ENCODE measurements around the gene CENPV.

CENPV gene

GRCh38 chr17:16358394-16358793, 5.1 kb upstream of the CENPV start:
- DNase-seq: no peak

GRCh38 chr17:16354585-16354984, 1.3 kb upstream of the CENPV start:
- no peak for DNase-seq

GRCh38 chr17:16352667-16353316, 477 bp downstream of the CENPV start:
- no peak for DNase-seq

- no peak for DNase-seq
Measured at GRCh38 chr17:16352303-16352666, 984 bp downstream of the CENPV start.

DNA sequence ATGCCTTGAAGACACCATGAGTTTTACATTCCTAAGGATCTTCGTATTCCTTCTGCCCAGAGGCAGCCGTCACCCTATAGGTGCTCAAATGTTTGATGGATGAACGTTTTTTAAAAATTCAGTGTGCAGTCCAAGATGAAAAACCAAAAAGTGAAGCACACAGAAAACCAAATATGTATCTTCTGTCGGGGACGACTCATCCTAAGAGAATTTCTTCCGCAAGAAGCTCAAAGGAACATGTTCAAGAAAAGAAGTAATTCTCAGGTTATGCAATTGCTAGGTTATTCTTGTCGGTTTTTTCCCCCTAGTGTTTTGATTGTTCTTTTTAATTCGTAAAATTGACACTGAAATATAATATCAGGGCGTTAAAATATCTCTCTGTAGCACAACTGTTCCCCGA, 1.4 kb downstream of the CENPV start:
- DNase-seq: peak; percentile 51

GRCh38 chr17:16349431-16349830, 3.8 kb downstream of the CENPV start:
- no peak for DNase-seq

DNA sequence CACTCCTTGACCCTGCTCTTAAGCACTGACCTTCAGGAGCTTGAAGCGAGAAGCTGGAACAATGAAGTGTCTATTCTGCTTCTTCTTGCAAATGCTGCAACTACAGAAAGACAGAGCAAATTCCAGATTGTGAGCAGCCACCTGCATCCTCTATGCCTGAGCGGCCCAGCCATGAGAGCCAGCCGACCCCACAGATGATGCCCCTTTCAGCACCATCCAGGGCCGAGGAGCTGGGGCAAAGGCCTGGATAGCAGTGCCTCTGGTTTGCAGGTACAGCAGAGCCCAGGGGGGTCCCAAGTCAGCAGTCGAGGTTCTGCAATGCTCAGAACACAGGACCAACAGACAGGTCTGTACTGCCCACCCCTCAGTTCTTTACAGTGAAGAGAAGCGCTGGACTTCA, 4.7 kb downstream of the CENPV start:
- no peak for DNase-seq

DNA sequence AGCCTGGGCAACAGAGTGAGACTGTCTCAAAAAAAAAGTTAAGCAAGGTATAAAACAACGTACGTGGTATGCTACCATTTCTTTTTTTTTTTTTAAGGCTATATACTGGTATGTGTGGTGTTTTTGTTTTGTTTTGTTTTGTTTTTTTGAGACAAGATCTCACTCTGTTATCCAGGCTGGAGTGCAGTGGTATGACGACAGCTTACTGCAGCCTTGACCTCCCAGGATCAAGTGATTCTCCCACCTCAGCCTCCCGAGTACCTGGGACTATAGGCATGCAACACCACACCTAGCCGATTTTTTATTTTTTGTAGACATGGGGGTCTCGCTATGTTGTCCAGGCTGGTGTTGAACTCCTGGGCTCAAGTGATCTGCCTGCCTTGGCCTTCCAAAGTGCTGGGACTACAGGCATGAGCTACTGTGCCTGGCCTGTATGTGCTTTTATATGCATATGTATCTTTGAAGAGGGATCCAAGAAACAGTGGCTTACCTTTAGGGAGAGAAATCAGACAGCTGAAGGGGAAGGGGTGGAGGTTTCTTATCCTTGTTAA, 6.5 kb downstream of the CENPV start:
- DNase-seq: no peak

DNA sequence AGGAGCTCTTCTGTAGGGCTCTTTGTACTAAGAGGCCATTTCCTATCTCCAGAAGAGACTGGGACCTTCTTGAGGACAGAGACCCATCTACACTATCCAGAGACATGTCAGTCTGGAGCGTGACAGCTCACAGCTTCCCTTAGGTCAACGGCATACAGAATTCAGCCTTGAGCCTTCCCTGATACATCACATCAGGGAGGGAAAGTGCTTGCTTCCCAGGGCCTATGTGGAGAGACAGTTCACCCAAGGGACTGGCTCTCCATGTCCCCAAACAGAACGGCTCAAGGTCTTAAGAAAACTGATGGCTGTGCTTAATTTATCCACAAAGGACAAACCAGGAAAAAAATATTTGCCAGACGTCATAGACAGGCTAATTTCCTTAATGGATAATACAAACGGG, 7.7 kb downstream of the CENPV start:
- no peak for DNase-seq

DNA sequence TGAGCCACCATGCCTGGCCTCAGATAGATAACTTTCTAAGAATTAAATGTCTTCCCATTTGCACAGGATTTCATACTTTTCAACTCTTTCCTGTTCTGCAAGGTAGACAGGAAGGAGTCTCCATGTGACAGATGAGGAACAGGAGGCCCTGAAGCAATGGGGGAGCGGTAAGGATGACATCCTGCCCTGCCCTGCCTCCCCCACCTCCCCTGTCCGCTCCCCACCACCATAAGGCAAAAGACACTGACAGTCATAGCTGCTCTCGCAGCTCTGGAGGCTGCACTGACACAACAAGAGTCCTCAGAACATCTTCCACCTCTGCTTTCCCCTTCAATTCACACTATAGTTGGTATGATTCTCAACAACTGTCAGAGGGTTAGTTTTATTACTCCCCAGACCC, 9.7 kb downstream of the CENPV start:
- no peak for DNase-seq

DNA sequence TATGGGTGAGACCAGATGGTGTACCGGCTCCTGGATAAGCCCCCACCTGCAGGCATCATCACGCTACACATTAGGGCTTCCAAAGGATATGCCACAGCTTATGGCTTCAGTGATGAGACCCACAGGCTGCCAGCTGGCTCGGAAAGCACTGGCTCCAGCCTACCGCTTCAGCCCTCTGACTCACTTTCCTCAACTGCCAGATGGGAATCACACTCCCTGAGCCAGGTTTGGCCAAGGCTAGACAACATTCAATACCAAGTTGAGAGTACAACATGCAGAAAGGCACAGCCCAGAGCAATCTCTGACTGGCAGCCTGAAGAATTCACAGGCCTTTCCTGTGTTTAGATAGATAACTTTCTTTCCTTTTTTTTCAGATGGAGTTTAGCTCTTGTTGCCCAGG, 10.3 kb downstream of the CENPV start:
- peak; percentile 62 for DNase-seq

GRCh38 chr17:16339959-16340358, 13.3 kb downstream of the CENPV start:
- no peak for DNase-seq

DNA sequence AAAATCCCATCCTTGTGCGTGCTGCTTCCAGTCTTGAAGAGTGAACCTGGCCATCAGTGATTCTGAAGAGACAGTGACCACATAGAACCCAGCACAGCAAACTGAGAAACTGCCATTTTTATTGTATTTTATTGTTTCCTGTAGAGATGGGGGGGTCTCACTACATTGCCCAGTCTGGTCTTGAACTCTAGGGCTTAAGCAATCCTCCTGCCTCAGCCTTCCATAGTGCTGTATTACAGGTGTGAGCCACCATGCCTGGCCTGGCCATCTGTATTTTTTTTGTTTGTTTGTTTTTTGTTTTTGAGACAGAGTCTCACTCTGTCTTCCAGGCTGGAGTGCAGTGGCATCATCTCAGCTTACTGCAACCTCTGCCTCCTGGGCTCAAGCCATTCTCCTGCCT, 13.9 kb downstream of the CENPV start:
- no peak for DNase-seq

- DNase-seq: no peak
Measured at GRCh38 chr17:16338391-16338790, 14.9 kb downstream of the CENPV start.

DNA sequence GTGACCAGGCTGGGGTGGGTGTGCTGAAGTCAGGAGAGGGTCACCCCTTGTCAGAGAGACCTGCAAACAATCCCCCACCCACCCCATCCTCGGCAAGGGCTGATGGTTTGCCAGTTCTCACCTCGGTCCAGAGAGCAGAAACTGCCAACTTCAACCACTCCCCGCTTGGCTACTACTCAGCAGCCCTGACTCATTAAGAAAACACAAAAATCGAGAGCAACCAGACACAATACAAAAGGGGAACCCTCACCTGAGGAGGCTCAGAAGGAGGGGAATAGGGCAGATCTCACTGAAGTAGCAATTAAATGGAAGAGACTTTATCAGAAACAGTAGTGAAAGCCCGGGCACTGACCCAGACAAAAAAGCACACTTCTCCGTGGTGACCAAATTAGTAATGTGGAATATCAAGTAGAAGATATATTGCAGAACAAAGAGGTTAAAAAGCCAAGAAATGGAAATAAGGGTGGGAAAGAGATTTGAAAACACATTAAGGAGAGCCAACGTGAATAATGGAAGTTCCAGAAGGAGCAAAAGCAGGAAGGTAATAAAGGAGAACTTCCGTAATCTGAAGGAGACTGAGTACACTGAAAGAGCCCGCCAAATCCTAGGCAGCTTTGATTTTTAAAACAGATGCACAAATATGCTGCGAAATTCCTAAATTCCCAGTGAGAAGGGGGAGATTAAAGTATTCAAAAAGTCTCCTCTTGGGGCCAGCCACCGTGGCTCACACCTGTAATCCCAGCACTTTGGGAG, 23.6 kb downstream of the CENPV start:
- peak; percentile 55 for DNase-seq

DNA sequence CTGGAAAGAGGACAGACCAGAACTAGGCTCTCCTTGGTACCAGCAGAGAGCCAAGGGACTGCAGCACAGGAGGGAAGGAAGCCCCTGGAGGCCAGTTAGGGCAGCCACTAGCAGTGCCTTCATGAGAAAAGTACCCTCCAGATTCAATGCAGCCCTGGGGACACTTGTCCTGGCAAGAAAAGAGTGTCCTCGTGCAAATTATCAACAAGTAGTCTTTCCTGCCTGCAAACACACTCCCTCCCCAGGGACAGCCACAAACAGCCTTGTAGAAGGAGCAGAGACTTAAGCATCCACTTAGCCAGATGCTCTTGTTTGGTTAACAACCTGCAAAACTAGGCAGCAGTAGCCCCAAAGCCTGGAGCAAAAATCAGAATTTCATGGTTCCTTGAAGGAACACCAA, 24.3 kb downstream of the CENPV start:
- DNase-seq: no peak

DNA sequence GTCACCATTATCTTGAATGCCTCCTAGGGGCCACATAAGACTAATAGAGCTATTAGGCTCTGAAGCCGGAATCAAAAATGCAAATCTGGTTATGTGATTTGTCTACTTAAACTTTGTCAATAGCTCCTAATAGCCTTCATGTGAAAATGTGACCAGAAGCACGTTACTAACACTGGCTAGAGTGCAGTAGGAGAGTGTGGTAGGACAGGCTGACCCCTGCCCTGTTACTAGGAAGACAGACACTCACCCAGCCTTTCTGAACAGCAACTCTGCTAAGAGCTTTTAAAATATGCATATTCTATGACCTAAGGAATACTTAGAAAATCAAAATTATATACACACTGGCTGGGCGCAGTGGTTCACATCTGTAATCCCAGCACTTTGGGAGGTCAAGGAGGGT, 26.3 kb downstream of the CENPV start:
- DNase-seq: no peak

DNA sequence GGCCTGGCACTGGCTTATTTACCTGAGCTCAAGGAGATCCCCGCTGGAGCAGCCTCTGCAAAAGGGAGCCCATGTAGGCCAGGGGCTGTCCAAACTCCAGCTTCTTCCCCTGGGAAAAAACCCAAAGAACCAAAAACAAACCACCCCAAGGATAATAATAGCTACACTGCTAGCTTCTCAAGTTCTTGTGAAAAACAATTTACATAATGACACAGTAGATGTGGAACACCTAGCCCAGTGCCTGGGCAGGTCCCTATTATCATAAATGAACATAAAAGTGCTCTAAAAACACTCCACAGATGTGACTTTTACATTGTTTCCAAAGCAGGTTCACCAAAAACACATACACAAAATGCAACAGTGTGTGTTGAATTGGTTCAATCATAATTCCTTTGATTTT, 27.3 kb downstream of the CENPV start:
- no peak for DNase-seq

DNA sequence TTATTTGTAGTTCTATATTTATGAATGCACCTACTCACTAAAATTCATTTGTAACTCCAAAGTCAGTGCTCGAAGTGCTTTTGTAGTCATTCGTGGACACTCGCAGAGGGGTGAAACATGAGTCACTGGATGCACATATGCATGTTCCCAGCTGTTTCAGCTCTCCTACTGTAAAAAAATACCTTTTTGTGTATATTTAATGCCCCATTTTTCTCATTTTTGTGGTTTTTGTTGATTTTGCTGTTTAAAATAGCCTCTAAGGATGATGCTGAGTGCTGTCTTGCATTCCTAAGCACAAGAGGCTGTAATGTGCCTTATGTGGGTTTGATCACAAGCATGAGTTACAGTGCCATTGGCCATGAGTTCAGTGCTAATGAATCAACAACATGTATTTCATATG, 30.6 kb downstream of the CENPV start:
- no peak for DNase-seq

- no peak for DNase-seq
Measured at GRCh38 chr17:16319969-16320368, 33.3 kb downstream of the CENPV start.

DNA sequence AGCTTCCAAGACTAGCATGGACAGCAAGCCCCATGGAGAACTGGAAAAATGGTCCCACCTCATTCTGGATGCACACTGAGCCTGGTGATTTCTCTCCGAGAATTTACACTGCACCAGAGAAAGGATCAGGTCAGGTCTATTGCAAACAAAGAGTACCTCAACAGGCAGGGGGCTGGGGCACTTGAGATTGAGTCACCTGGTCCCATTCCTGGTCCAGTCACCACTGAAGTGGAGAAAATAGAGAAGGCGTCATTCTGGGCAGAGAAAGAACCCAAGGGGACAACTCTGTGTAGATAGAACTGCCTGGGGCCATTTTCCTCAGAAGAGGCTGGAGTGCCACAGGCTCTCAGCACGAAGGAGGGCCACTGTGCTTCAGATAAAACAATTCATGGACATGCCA, 38.4 kb downstream of the CENPV start:
- no peak for DNase-seq

DNA sequence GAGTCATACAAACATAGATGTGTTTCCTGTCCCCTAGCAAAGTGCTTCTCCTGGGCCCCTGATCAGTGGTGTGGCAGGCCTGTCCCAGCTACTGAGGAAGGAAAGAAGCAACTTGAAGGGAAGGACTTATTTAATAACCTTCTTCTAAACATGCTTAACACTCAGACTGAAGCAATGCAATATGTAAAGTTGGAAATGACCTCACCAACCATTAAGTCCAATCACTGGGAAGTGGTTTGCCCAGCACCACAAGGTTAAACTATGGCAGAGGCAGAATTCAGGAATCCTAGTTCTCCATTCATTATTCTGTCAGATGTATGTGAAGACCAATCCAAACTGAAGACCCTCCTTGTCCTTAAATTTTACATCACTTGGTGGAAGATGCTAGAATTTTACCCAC, 39.1 kb downstream of the CENPV start:
- peak; percentile 16 for DNase-seq

GRCh38 chr17:16313139-16314090, 39.9 kb downstream of the CENPV start:
- DNase-seq: no peak
